SKM-1 (cell line): ENCODE measurements around the gene SUMF1.
A peak's percentile ranks its signal among the peaks of the same experiment; 100 is the strongest.

Source experiments
- DNase-seq: peaks from one replicate; lab custom pipeline; 2025; ENCODE audit not compliant: unreplicated experiment; lab: John Stamatoyannopoulos, UW

SUMF1 gene

DNA sequence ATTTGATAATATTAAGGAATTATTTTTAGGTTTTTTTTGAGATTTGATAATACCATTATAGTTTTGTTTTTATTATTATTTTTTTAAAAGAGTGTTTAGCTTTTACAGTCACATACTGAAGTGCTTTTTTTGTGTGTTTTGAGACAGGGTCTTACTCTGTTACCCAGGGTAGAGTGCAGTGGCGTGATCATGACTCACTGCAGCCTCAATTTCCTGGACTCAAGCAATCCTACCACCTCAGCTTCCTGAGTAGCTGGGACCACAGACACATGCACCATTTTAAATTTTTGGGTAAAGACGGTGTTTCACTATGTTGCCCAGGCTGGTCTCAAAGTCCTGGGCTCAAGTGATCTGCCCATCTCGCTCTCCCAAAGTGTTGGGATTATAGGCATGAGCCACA is 73.0 kb downstream of the SUMF1 start:
- DNase-seq, result no peak

DNA sequence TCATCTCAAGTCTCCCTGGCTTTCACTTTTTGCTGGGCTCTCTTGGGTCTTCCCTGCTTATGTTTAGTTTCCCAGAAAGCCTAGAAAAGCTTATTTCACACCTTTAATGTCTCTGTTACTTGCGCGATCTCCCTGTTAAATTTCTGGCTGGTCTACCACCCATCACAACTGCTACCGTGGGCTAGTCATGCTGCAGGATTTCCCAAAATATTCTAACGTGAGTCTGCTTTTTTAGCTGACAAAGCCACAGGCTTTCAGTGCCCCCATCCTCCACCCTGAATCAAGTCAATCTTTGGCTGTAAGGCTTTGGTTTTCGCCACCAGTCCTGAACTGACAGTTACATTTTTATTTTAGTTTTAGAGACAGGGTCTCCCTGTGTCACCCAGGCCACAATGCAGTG is 74.1 kb downstream of the SUMF1 start:
- no peak for DNase-seq

DNA sequence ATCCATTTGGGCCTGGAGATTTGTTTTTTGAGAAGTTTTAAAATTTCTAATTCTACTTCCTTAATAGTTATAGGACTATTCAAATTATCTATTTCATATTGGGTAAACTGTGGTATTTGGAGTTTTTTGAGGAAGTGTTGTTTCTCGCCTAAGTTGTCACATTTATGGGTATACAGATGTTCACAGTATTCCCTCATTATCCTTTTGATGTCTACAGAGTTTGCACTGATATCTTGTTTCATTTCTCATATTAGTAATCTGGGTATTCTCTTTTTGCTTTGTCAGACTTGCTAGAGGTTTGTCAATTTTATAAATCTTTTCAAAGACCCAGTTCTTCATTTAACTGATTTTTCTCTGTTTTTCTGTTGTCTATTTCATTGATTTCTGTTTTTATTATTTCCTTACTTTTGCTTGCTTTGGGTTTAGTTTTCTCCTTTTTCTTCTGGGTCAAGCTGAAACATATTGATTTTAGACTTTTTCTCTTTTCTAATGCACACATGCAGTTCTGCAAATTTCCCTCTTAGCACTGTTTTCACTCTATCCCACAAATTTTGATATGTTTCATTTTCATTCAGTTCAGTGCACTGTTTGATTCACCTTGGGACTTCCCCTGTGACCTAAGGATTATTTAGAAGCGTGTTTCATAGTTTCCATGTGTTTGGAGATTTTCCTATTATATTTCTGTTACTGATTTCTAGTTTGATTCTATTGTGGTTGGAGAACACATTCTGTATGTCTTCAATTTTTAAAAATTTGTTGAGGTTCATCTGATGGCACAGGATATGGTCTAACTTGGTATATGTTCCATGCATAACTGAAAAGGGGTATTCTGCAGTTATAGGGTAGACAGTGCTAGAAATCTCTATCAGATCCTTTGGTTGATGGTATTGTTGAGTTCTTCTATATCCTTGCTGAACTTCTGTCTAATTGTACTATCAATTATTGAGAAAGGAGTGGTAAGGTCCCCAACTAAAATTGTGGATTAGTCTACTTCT is 79.6 kb downstream of the SUMF1 start:
- DNase-seq, result no peak

DNA sequence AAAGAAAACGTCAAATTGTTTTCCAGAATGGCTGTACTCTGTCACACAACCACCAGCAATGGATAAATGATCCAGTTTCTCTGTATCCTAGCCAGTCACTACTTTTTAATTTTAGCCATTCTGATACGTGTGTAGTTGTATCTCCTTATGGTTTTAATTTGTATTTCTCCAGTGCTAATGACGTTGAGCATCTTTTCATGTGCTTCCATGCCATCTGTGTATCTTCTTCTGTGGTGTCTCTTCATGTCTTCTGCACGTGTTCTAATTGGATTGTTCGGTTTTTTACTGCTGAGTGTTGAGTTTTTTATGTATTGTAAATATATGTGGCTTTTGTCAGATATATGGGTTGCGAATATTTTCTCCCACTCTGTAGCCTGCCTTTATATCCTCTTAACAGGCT is 81.9 kb downstream of the SUMF1 start:
- no peak for DNase-seq

DNA sequence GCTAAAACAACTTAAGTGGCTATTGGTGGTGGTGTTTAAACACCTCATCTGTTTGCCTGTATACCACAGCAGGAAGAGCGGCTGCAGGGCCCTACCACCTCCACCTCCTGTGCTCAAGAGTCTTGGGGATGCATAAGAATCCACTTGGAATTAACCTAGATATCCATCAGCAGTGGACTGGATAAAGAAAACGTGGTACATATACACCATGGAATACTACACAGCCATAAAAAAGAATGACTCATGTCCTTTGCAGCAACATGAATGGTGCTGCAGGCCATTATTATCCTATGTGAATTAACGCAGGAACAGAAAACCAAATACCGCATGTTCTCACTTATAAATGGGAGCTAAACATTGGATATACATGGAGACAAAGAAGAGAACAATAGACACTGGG is 87.1 kb downstream of the SUMF1 start:
- no peak for DNase-seq

DNA sequence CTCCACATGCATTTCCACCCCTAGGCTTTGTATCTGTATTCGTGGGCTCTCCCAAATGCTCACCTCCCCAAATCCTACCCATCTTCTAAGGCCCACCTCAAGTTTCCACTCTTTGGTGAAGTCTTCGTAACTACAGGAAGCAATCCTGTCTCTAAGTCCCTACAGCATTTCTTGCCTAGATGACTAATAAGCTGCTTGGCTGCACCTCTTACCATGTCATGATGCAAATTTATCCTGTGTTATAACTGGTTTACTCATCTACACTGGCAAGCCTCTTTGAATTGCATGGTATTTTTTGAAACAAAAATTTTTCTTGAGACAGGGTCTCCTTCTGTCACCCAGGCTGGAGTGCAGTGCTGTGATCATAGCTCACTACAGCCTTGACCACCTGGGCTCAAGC is 90.6 kb downstream of the SUMF1 start:
- no peak for DNase-seq

DNA sequence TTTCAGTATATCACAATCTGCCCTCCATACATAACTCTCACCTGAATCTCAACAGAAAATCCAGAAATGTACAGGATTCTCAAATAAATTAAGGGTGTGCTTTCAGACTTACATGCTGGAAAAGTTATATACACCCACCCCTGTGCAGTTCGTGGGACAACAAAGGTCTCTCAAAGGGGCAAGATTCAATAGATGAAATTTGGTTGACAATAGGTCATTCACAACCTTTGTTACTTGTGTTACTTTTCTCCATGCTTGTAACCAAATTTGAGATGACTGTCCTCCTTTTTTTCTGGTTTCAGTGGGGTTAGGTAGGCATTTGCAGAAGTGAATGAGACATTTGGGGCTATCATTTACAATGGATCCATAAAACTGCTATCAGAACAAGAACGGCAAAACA is 91.2 kb downstream of the SUMF1 start:
- DNase-seq, result no peak

DNA sequence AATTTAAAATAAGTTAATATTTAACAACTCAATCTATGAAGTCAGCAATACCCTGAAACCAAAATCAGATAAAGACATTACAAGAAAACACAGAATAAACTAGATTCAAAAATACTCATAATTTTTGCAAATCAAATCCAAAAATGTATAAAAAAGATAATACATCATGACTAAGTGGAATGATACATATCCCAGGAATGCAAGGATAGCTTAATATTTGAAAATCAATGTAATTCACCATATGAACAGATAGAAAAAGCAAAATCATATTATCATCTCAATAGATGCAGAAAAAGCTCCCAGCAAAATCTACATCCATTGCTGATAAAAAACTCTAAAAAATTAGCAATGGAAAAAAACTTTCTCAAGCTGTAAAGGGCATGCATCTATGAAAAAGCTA is 93.4 kb downstream of the SUMF1 start:
- no peak for DNase-seq

DNA sequence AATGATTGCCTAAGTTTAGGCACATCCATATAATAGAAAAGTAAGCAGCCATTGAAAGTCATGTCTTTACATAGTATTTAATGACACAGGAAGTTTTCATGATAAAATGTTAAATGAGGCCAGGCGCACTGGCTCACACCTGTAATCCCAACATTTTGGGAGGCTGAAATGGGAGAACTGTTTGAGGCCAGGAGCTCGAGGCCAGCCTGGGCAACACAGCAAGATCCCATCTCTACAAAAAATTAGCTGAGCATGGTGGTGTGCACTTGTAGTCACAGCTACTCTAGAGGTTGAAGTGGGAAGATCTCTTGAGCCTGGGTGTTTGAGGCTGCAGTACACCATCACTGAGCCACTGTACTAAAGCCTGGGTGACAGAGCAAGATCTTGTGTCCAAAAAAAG is 104.5 kb downstream of the SUMF1 start:
- no peak for DNase-seq

DNA sequence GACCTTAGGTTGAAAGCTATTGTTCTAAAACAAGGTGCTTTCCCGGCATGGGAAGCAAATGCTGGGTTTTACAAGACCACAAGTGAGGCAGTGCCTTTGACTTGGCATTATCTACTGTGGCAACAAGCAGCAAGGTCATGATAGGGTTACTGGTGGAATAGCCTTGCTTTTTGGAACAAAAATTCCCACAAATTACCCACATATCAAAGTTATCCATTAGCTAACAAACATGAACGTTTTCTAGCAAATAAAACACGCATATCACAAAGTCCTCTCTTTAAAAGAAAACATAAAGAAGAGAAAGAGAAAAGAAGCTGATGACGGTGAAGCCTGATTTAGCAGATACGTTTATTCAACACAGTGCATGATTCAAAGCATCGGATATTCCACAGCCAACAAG is 106.3 kb downstream of the SUMF1 start:
- no peak for DNase-seq

DNA sequence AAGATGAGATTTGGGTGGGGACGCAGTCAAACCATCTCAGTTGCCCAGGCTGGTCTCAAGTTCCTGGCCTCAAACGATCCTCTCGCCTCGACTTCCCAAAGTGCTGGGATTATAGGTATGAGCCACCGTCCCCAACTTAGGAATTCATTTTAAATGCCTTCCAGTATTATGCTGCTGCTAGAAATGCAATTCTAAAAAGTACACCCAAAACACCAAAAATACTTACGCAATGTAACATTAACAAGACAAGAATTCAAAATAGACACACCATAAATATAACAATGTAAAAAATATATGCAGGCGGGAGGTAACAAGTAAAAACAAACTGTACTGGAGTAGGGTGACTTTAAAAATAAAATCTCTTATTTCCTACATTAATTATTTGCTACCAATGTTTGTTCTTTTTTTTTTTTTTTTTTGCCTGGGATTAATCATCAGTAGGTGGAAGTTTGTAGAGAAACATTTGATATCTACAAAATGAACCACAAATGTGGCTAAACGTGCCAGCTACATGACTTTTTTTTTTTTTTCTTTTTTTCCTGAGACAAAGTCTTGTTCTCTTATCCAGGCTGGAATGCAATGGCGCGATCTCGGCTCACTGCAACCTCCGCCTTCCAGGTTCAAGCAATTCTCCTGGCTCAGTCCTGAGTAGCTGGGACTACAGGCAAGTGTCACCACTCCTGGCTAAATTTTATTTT is 107.1 kb downstream of the SUMF1 start:
- DNase-seq, result no peak

DNA sequence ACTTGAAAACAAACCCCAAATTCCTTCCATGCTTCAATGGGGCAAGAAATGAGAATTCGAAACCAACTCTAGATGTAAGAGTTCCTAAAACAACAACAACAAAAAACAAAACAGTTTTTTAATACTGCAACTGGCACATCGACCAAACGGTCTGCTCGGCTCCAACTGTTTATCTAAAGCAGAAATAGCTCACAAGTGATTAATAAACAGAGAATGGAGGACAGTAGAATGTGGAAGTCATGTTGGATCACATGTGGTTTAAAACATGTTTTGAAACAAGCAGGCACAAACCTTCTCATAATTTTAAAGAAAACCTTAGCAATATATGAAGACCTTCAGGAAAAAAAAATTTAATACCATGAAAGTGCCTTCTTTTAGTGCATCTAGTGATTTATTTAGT is 108.8 kb downstream of the SUMF1 start:
- no peak for DNase-seq

DNA sequence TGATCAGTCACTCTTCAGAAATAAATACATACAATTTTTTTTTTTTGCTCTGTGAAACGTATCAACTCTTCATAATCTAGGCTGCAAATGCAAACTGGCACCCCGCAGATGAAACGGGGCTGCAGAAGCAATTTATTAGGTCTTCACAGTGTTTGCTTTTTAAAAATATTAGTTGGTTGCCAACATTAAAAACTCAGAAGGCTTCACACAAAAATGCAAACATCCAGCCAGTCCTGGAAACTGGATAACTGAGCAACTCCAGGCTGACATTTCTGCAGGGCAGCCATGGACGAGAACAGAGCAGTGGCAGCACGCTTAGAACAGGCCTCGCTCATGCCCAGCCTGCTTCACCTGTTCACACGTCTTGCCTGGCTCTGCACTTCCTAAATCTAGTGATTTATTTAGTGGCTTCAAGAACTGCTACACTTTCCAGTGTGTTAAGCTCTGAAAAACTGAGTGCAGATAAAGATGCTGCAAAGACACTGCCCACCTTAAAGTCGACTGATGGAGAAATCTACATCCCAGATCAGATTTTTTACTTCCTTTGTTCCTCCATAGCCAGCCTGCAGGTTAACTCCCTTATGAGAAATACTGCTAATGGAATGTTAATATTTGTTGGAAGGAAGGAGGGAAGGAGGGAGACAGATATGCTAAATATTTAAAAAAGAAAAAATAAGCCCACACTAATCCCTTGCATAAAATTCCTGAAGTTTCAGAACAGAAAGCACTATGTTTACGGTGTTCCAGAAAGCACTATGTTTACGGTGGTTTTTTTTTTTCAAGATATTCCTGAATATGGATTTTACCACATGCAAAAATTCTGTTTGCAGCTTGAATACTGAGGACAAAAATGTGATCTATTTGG is 110.3 kb downstream of the SUMF1 start:
- no peak for DNase-seq

DNA sequence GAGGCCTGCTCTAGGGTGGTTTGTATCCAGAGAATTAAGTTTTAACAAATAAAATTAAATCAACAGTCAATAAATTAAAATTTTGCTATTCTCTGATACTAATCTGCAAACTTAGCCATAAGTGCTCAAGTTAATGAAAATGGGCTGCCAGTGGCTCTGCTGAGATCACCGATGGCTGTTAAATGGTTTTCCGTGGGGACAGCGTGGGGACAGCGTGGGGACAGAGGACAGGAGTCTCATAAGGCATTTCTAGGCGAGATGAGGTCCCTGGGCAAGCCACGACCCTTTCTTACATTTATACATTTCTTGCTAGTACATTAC is 110.9 kb downstream of the SUMF1 start:
- no peak for DNase-seq

DNA sequence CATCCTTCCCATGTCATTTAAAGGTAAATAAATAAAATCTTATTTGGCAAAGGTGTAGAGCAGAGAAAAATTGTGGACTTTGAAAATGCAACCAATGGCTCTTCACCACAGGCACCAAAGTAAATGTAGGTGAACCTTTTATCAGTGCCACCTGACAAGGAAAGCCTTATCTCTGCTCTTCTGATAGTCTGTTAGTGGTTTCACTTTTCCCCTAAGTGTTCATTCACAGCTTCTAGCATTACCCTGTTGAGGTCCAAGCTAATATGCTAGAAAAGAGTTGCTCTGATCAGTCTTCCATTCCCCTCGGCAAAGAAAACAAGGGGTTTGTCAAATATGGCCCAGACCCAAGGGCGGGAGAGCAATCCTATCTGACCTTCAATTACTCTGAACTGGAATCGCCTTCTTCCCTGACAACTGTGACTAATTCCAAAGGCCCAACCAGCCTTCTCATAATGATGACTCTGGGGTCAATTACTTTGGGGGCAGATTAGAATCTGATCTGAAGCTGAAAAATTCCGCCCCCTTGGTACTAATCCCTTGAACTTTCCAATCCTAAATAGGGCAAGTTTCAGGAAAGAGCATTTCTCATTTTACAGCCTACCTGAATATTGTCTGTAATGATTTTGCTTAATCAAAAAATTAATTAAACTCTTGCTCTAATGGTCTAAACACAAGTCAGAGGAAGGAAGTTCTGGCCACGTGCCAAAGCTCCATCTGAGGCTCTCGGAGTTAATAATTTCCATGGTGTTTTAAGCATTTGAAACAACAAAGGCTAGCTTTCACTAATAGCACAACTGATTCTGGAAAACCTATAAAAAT is 111.5 kb downstream of the SUMF1 start:
- DNase-seq, result no peak

DNA sequence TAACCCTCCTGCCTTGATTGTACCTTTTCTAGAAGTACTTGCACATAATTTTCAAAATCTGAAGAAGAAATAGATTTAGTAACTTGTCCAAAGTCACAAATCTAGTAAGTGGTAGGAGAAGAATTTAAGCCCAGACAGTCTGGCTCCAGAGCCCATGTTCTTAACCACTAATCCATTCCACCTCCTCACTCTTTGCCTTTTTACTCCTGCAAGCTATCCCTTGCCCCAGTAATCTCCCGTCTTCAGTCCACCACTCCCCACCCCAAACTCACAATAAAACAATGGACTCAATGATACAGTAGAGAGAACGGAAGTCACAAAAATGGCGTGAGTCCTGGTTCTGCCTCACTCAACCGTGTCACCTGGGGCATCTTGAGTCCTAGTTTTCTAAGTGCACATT is 115.2 kb downstream of the SUMF1 start:
- DNase-seq, result no peak

DNA sequence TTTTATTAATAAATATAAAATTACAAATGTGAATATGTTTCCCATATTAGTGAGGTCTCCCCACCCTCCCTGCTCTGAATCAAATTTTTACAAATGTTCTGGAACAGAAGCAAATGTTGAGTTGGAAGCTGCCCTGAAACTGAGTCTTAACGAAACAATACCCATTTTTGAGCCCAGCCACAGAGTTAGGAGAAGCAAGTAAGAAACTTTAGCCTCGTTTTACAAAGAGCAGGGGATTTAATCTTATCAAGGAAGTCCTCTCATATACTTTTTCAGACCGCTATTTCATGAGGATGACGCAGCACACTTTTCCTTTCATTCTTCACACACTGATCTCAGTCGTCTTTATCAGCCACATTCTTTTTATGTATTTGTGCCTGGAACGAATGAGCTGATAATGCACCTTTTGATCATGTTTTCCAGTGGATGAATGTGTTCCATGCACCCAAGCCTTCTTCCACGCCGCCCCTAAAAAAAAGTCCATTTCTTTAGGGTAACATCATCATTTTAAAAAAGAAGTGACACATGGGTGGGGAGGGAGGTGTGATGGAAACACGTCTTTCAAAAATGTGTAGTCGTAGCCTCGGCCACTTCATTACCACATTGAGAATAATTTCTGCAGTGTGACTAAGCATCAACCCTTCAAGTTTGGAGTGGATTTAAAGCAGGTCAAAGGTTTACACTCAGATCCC is 115.8 kb downstream of the SUMF1 start:
- DNase-seq, result no peak

DNA sequence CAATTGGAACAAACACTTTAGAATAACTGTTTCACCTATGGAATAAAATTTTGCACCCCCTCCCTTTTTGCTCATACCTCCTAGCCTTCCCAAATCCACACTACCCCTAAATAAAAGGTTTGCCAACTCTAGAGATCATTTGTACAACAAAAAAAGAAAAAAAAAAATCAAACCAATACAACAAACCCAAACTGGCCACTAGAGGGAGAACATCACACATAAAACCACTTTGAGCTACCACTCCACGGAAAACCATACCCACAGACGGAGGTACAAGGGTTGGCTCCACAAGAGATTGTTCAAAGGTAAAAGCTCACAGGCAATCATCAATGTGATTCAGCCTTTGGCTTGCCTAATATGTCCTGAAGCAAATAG is 116.3 kb downstream of the SUMF1 start:
- DNase-seq, result peak; percentile 25

DNA sequence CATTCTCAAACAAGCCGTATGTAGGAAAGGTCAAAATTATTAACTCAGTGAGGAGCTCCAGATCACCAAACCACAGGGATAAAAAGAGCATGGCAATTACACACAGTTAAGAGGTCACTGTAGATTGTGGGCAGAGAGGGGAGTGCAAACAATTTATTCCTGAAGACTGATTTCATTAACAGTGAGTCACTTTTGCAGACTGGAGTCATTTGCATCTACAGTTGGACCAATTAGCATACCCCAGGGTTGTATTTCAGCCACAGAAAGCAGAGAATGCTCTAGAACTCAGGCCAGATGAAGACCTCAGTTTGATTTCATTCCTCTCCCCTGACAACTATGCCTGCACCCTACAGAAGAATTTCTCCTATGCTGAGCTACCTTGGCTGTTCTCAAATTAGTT is 123.8 kb downstream of the SUMF1 start:
- DNase-seq, result no peak

DNA sequence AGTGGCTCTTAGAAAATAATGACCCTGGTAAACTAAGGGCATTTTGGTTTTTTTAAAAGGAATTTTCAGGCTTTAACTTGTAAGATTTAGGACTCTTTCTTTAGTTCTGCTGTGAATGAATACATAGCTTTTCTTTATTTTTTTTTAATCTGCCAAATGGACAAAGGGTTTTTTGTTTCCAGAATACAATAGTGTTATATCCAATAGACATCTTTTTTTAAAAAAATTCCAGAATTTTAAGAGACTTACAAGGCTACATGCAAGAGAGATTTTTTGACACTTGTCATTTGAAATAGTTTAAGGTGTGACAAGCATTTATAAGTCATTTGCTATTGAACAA is 125.8 kb downstream of the SUMF1 start:
- DNase-seq, result no peak
